ENCODE measurements around the gene STXBP5.

Gene STXBP5

DNA sequence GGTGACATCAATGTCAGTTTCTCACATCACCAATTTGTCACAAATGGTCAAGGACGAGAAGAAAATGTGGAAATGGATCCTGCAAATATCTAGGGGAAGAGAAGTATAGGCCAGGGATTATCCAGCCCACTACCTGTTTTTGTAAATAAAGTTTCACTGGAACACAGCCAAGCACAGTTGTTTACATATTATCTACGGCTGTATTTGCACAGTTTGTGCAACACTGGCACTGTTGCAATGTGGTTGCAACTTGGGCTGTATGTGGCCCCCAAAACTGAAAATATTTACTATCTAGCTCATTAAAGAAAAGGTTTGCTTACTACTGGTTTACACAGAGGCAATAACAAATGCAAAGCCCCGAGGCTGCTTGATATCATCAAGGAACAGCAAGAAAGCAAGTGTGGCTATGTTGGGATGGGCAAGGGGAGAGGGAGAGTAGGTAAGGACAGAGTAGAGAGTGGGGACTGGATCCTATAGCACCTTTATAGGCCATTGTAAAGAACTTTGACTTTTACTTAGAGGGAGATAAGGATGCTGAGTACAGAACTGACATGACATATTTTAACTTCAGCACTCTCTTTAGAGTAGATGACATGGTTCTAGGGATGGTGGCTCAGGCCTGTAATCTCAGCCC is 11.8 kb upstream of the STXBP5 start:
- no peaks in the 10 kb centered on the region for H3K36me3 ChIP-seq (replicated peaks; ENCODE audit: insufficient read depth, low read length)
- no peak overlapping the region for H2AFZ ChIP-seq (ENCODE audit: low read length)
- TF ChIP-seq EZH2 (optimal IDR thresholded peaks at IDR 0.05; ENCODE audit: low read depth, low read length) (no peak), EZH2phosphoT487 (IDR thresholded peaks at IDR 0.05; ENCODE audit: low read length) (no peak)
- TF ChIP-seq, protein P1, sequence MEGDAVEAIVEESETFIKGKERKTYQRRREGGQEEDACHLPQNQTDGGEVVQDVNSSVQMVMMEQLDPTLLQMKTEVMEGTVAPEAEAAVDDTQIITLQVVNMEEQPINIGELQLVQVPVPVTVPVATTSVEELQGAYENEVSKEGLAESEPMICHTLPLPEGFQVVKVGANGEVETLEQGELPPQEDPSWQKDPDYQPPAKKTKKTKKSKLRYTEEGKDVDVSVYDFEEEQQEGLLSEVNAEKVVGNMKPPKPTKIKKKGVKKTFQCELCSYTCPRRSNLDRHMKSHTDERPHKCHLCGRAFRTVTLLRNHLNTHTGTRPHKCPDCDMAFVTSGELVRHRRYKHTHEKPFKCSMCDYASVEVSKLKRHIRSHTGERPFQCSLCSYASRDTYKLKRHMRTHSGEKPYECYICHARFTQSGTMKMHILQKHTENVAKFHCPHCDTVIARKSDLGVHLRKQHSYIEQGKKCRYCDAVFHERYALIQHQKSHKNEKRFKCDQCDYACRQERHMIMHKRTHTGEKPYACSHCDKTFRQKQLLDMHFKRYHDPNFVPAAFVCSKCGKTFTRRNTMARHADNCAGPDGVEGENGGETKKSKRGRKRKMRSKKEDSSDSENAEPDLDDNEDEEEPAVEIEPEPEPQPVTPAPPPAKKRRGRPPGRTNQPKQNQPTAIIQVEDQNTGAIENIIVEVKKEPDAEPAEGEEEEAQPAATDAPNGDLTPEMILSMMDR (IDR thresholded peaks at IDR 0.05; ENCODE audit: low read length), result no peak
- H3K9ac ChIP-seq (ENCODE audit: low read length), result no peak overlapping the region
- H3K79me2 ChIP-seq (ENCODE audit: low read length), result no peaks in the 10 kb centered on the region
- H3K9me3 ChIP-seq (replicated peaks; ENCODE audit: insufficient read depth, low read length), result no peaks in the 10 kb centered on the region
- no peak for DNase-seq
- H3K9me2 ChIP-seq (replicated peaks; ENCODE audit: insufficient read depth, low read length), result no peaks in the 10 kb centered on the region
- H4K20me1 ChIP-seq (ENCODE audit: insufficient read depth, low read length), result no peaks in the 10 kb centered on the region
- no peaks in the 10 kb centered on the region for H3F3A ChIP-seq (ENCODE audit: insufficient read depth, low read length)
- H3K4me1 ChIP-seq (ENCODE audit: low read length), result no peaks in the 10 kb centered on the region
- H3K27ac ChIP-seq (ENCODE audit: low read length), result no peak overlapping the region
- no peak overlapping the region for H3K4me2 ChIP-seq (ENCODE audit: low read depth, low read length)
- H3K27me3 ChIP-seq (replicated peaks; ENCODE audit: insufficient read depth, low read length), result no peaks in the 10 kb centered on the region
- H3K4me3 ChIP-seq (ENCODE audit: low read length), result no peak overlapping the region

DNA sequence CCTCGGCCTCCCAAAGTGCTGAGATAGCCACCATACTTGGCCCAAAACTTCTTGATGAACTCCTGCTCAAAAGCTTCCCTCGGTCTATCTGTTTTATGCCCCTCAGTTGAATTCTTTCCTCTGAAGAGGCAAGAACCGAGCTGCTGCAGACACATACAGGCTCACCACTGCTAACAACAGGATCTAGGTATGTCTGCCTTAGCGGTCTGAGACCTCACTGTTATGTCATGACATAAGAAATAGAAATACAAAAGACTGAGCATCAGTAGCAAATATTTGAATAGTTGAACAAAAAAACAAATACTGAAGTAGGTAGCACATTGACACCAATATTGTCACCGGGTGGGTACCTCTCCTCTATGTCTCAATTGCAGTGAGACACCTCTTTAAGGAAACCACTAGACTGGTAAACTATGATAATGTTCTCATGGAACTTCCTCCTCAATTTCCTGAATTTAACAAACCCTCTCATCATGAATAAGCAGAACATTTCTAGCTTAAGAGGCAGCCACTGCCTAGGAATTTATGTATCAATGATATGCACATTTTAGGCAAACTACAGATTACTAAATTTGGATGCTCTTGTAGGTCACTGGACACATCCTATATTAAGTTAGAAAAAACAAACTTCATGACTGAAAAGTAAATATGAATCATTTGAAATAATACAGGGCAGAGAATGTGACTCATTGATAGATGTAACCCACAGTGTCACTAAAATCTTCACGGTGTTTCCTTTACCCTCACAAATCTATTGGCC is 9.4 kb upstream of the STXBP5 start:
- H3K79me2 ChIP-seq (ENCODE audit: low read length), result no peaks in the 10 kb centered on the region
- H3K27ac ChIP-seq (ENCODE audit: low read length), result no peak overlapping the region
- H3F3A ChIP-seq (ENCODE audit: insufficient read depth, low read length), result no peaks in the 10 kb centered on the region
- H4K20me1 ChIP-seq (ENCODE audit: insufficient read depth, low read length), result no peaks in the 10 kb centered on the region
- no peak overlapping the region for H3K4me3 ChIP-seq (ENCODE audit: low read length)
- H3K27me3 ChIP-seq (replicated peaks; ENCODE audit: insufficient read depth, low read length), result no peaks in the 10 kb centered on the region
- no peak overlapping the region for H3K9ac ChIP-seq (ENCODE audit: low read length)
- H3K9me3 ChIP-seq (replicated peaks; ENCODE audit: insufficient read depth, low read length), result no peaks in the 10 kb centered on the region
- H3K36me3 ChIP-seq (replicated peaks; ENCODE audit: insufficient read depth, low read length), result no peaks in the 10 kb centered on the region
- no peaks in the 10 kb centered on the region for H3K4me1 ChIP-seq (ENCODE audit: low read length)
- no peak overlapping the region for H3K4me2 ChIP-seq (ENCODE audit: low read depth, low read length)
- no peaks in the 10 kb centered on the region for H3K9me2 ChIP-seq (replicated peaks; ENCODE audit: insufficient read depth, low read length)
- DNase-seq, result no peak
- TF ChIP-seq, protein P1 (IDR thresholded peaks at IDR 0.05; ENCODE audit: low read length), result no peak
- no peak for TF ChIP-seq EZH2 (optimal IDR thresholded peaks at IDR 0.05; ENCODE audit: low read depth, low read length)
- TF ChIP-seq EZH2phosphoT487 (IDR thresholded peaks at IDR 0.05; ENCODE audit: low read length), result no peak
- H2AFZ ChIP-seq (ENCODE audit: low read length), result no peak overlapping the region

DNA sequence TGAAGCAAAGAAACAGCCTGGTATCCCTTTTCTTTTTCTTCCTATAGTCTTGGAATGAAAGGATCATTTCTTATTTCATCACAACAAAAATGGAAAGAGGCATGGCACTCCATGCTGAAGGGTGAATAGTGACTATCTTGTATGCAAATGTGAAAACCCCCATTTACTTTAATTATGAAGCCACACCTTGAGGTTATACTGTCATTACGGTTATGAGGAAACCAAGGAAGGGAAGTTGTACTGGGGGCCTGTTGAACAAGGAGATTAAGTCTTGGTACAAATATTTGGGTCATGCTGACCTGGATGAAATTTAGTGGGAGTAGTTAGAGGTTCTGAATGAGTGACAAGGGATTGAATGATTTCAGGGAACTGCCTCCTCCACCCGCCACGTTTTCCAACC is 8.7 kb upstream of the STXBP5 start:
- TF ChIP-seq EZH2 (optimal IDR thresholded peaks at IDR 0.05; ENCODE audit: low read depth, low read length) (no peak), EZH2phosphoT487 (IDR thresholded peaks at IDR 0.05; ENCODE audit: low read length) (no peak)
- TF ChIP-seq, protein P1 (IDR thresholded peaks at IDR 0.05; ENCODE audit: low read length), result no peak
- H4K20me1 ChIP-seq (ENCODE audit: insufficient read depth, low read length), result no peaks in the 10 kb centered on the region
- no peaks in the 10 kb centered on the region for H3K79me2 ChIP-seq (ENCODE audit: low read length)
- no peaks in the 10 kb centered on the region for H3K27me3 ChIP-seq (replicated peaks; ENCODE audit: insufficient read depth, low read length)
- no peak overlapping the region for H2AFZ ChIP-seq (ENCODE audit: low read length)
- DNase-seq, result no peak
- 0 out of 2 replicates have a peak, but pooled peaks cover 3% of the 10 kb centered on the region for H3F3A ChIP-seq (ENCODE audit: insufficient read depth, low read length)
- H3K4me3 ChIP-seq (ENCODE audit: low read length), result no peak overlapping the region
- no peak overlapping the region for H3K27ac ChIP-seq (ENCODE audit: low read length)
- H3K9ac ChIP-seq (ENCODE audit: low read length), result no peak overlapping the region
- H3K9me2 ChIP-seq (replicated peaks; ENCODE audit: insufficient read depth, low read length), result no peaks in the 10 kb centered on the region
- H3K36me3 ChIP-seq (replicated peaks; ENCODE audit: insufficient read depth, low read length), result no peaks in the 10 kb centered on the region
- no peak overlapping the region for H3K4me2 ChIP-seq (ENCODE audit: low read depth, low read length)
- no peaks in the 10 kb centered on the region for H3K9me3 ChIP-seq (replicated peaks; ENCODE audit: insufficient read depth, low read length)
- no peaks in the 10 kb centered on the region for H3K4me1 ChIP-seq (ENCODE audit: low read length)

All from MM.1S (cell line).